SK-N-SH treated with all-trans-retinoic acid at 6 μM for 48 hours (cell line): Measurements from ENCODE around the gene NSFL1C.
A peak's percentile ranks its signal among the peaks of the same experiment; 100 is the strongest.

Experiments used
- ATAC-seq: fragments of 200-7000 bp; cut with Tn5 transposase; 3 replicates; pipeline ENCODE4 v1.9.1; 2020; ENCODE audit warnings: mild to moderate bottlenecking, moderate library complexity
- ARNTL ChIP-seq: fragments of 450-650 bp; formaldehyde crosslinking; IDR thresholded peaks from 2 replicates; pipeline ENCODE4 v1.5.0; 2020; ENCODE audit warnings: low read depth, mild to moderate bottlenecking, moderate library complexity, borderline replicate concordance
- BACH2 ChIP-seq: fragments of 250-450 bp; sonication (Bioruptor Pico); IDR thresholded peaks from 2 replicates; pipeline ENCODE4 v1.9.0; 2021; ENCODE audit warnings: mild to moderate bottlenecking, borderline replicate concordance
- CREB5 ChIP-seq: fragments of 250-450 bp; sonication (Bioruptor Pico); IDR thresholded peaks from 2 replicates; pipeline ENCODE4 v1.5.1; 2020; ENCODE audit warnings: low read depth, mild to moderate bottlenecking, moderate library complexity
- CSDC2 ChIP-seq: fragments of 250-450 bp; sonication (Bioruptor Pico); IDR thresholded peaks from 2 replicates; pipeline ENCODE4 v1.5.0; 2020; ENCODE audit warnings: mild to moderate bottlenecking, moderate library complexity
- CSRNP3 ChIP-seq: fragments of 250-450 bp; sonication (Bioruptor Pico); IDR thresholded peaks from 2 replicates; pipeline ENCODE4 v1.5.1; 2021; ENCODE audit warnings: mild to moderate bottlenecking, moderate library complexity
- ESRRG ChIP-seq: fragments of 250-450 bp; sonication (Bioruptor Pico); IDR thresholded peaks from 2 replicates; pipeline ENCODE4 v1.6.1; 2021; ENCODE audit warnings: mild to moderate bottlenecking
- GLIS3 ChIP-seq: fragments of 250-450 bp; sonication (Bioruptor Pico); IDR thresholded peaks from 2 replicates; pipeline ENCODE4 v1.5.0; 2020; ENCODE audit warnings: mild to moderate bottlenecking, moderate library complexity
- ISL1 ChIP-seq: fragments of 250-450 bp; sonication (Bioruptor Pico); IDR thresholded peaks from 2 replicates; pipeline ENCODE4 v2.1.2; 2022; ENCODE audit warnings: mild to moderate bottlenecking, moderate library complexity
- OSR1 ChIP-seq: fragments of 250-450 bp; sonication (Bioruptor Pico); IDR thresholded peaks from 2 replicates; pipeline ENCODE4 v1.8.0; 2022; ENCODE audit warnings: moderate library complexity, mild to moderate bottlenecking, inconsistent platforms
- PATZ1 ChIP-seq: fragments of 250-450 bp; sonication (Bioruptor Pico); IDR thresholded peaks from 2 replicates; pipeline ENCODE4 v1.8.0; 2020; ENCODE audit warnings: mild to moderate bottlenecking, moderate library complexity, borderline replicate concordance
- POU6F1 ChIP-seq: fragments of 250-450 bp; sonication (Bioruptor Pico); IDR thresholded peaks from 2 replicates; pipeline ENCODE4 v1.8.0; 2021; ENCODE audit warnings: low read depth, mild to moderate bottlenecking, moderate library complexity, borderline replicate concordance
- PPARA ChIP-seq: fragments of 250-450 bp; sonication (Bioruptor Pico); IDR thresholded peaks from 2 replicates; pipeline ENCODE4 v1.5.0; 2020; ENCODE audit warnings: mild to moderate bottlenecking, borderline replicate concordance
- RARB ChIP-seq: fragments of 250-450 bp; sonication (Bioruptor Pico); IDR thresholded peaks from 2 replicates; pipeline ENCODE4 v1.8.0; 2021; ENCODE audit warnings: mild to moderate bottlenecking, moderate library complexity
- TOX ChIP-seq: fragments of 250-450 bp; sonication (Bioruptor Pico); IDR thresholded peaks from 2 replicates; pipeline ENCODE4 v1.8.0; 2021; ENCODE audit warnings: mild to moderate bottlenecking, moderate library complexity, borderline replicate concordance
- TSHZ2 ChIP-seq: fragments of 250-450 bp; sonication (Bioruptor Pico); IDR thresholded peaks from 2 replicates; pipeline ENCODE4 v1.5.0; 2020; ENCODE audit warnings: mild to moderate bottlenecking, moderate library complexity
- ZC3H10 ChIP-seq: fragments of 250-450 bp; sonication (Bioruptor Pico); IDR thresholded peaks from 2 replicates; pipeline ENCODE4 v1.5.1; 2021; ENCODE audit warnings: mild to moderate bottlenecking, moderate library complexity
- ZFP3 ChIP-seq: fragments of 250-450 bp; sonication (Bioruptor Pico); IDR thresholded peaks from 2 replicates; pipeline ENCODE4 v1.5.0; 2020; ENCODE audit warnings: mild to moderate bottlenecking, moderate library complexity
- ZNF565 ChIP-seq: fragments of 450-650 bp; formaldehyde crosslinking; conservative IDR thresholded peaks from 2 replicates; pipeline ENCODE4 v1.5.0; 2020; ENCODE audit warnings: low read depth, mild to moderate bottlenecking, moderate library complexity
- ZNF70 ChIP-seq: fragments of 450-650 bp; formaldehyde crosslinking; IDR thresholded peaks from 2 replicates; pipeline ENCODE4 v1.5.0; 2020; ENCODE audit warnings: mild to moderate bottlenecking, moderate library complexity
- ZNF8 ChIP-seq: fragments of 450-650 bp; formaldehyde crosslinking; IDR thresholded peaks from 2 replicates; pipeline ENCODE4 v1.5.0; 2020; ENCODE audit warnings: mild to moderate bottlenecking, moderate library complexity

Gene NSFL1C

GRCh38 chr20:1462001-1462400 lies 4.6 kb downstream of the NSFL1C start (continued):
- TF ChIP-seq PPARA (CRISPR knock-in tag), result no peak
- no peak for TF ChIP-seq CSRNP3 (CRISPR knock-in tag)

GRCh38 chr20:1460275-1460674 lies 6.4 kb downstream of the NSFL1C start:
- TF ChIP-seq ZNF8 (CRISPR knock-in tag), result no peak
- TF ChIP-seq BACH2 (CRISPR knock-in tag), result no peak
- TF ChIP-seq, all 23 proteins: peak for 0

GRCh38 chr20:1457992-1458391 lies 8.7 kb downstream of the NSFL1C start:
- TF ChIP-seq ZNF8 (CRISPR knock-in tag) (no peak), CSRNP3 (CRISPR knock-in tag) (no peak), TOX (no peak), PATZ1 (CRISPR knock-in tag) (no peak), PPARA (CRISPR knock-in tag) (no peak), TSHZ2 (CRISPR knock-in tag) (no peak), POU6F1 (no peak)
- TF ChIP-seq, all 23 proteins: peak for 0
- no peak for ATAC-seq

More at GRCh38 chr20:1460275-1460674, 6.4 kb downstream of the NSFL1C start:
- ATAC-seq, result no peak

- ATAC-seq, result peak; percentile 18; the same call in 1 of the 3 replicates
- TF ChIP-seq RARB (no peak), ZFP3 (CRISPR knock-in tag) (no peak), PPARA (CRISPR knock-in tag) (no peak), ZNF565 (CRISPR knock-in tag) (no peak), ZC3H10 (CRISPR knock-in tag) (no peak), ESRRG (CRISPR knock-in tag) (no peak), TOX (no peak)
- TF ChIP-seq, all 23 proteins: peak for 0
These were observed 10.3 kb downstream of the NSFL1C start for GRCh38 chr20:1456300-1456699.

GRCh38 chr20:1450926-1451491 lies 15.6 kb downstream of the NSFL1C start:
- TF ChIP-seq ARNTL (CRISPR knock-in tag), result no peak
- no peak for TF ChIP-seq OSR1 (CRISPR knock-in tag)
- no peak for TF ChIP-seq RARB
- TF ChIP-seq PATZ1 (CRISPR knock-in tag), result no peak
- no peak for TF ChIP-seq GLIS3 (CRISPR knock-in tag)
- no peak for TF ChIP-seq ISL1 (CRISPR knock-in tag)
- no peak for TF ChIP-seq TOX
- TF ChIP-seq CSDC2 (CRISPR knock-in tag), result no peak
- no peak for TF ChIP-seq CREB5
- TF ChIP-seq ZC3H10 (CRISPR knock-in tag), result no peak
- no peak for TF ChIP-seq ZFP3 (CRISPR knock-in tag)
- TF ChIP-seq ZNF70 (CRISPR knock-in tag), result no peak
- no peak; the same call in 2 of the 3 replicates for ATAC-seq
